IPS-18a (cell line): ENCODE data around the gene CAMK2B.

Experiments
- H3K27ac ChIP-seq: one replicate; pipeline ENCODE4 v1.5.1; 2013; ENCODE audit warnings: low read length
- H3K27me3 ChIP-seq: one replicate; pipeline ENCODE4 v1.6.1; 2013; ENCODE audit warnings: mild to moderate bottlenecking, low read length; ENCODE audit not compliant: control insufficient read depth, insufficient read depth
- H3K36me3 ChIP-seq: one replicate; pipeline ENCODE4 v1.6.1; 2013; ENCODE audit warnings: low read depth, low read length; ENCODE audit not compliant: control insufficient read depth
- H3K4me1 ChIP-seq: one replicate; pipeline ENCODE4 v1.6.1; 2013; ENCODE audit warnings: low read depth, low read length; ENCODE audit not compliant: control insufficient read depth
- H3K4me3 ChIP-seq: one replicate; pipeline ENCODE4 v1.5.1; 2013; ENCODE audit warnings: low read length
- H3K9ac ChIP-seq: one replicate; pipeline ENCODE4 v1.6.1; 2013; ENCODE audit warnings: mild to moderate bottlenecking, low read length, moderate library complexity
- H3K9me3 ChIP-seq: one replicate; pipeline ENCODE4 v1.6.1; 2013; ENCODE audit warnings: low read depth, low read length; ENCODE audit not compliant: control insufficient read depth

CAMK2B gene

DNA sequence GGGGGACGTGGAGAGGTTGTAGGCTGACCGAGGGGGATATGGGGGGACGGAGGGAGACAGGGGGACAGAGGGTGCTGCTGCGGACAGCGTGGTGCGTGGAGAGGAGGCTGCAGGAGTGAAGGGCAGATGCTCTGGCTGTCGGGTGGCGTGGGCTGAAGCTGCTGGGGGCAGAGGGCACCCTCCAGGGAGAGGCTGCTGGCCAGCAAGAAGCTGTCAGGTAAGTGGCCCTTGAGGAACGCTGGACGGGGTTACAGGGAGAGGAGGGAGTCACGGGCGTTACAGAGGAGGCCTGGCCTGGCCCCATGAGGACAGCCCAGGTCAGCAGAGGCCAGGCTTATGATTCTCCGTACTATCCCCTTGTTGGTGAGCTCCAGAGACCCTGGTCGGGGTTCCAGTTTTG lies 97.5 kb downstream of the CAMK2B start:
- no peaks in the 10 kb centered on the region for H3K36me3 ChIP-seq
- no peak overlapping the region for H3K27ac ChIP-seq
- H3K4me3 ChIP-seq: no peak overlapping the region
- no peak overlapping the region for H3K9ac ChIP-seq
- H3K9me3 ChIP-seq: no peaks in the 10 kb centered on the region
- H3K27me3 ChIP-seq: no peaks in the 10 kb centered on the region
- peaks cover 5% of the 10 kb centered on the region for H3K4me1 ChIP-seq

DNA sequence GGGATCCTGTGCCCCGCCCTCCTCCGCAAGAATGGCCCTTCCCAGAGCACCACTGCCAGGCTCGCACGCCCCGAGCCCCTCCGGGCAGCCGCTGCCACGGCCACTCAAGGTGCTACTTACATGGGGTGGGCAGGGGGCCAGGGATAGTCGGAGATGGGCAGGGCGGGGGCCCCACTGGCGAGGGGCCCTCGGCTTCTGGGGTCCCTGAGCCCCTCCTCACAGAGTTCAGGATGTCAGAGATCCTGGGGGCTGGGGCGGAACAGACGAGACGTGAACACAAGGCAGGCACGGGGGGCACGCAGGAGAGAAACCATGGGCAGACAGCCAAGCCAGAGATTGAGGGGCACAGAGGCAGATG lies 99.0 kb downstream of the CAMK2B start:
- no peak overlapping the region for H3K4me3 ChIP-seq
- H3K9me3 ChIP-seq: no peaks in the 10 kb centered on the region
- no peak overlapping the region for H3K9ac ChIP-seq
- H3K27ac ChIP-seq: no peak overlapping the region
- peaks cover 5% of the 10 kb centered on the region for H3K4me1 ChIP-seq
- no peaks in the 10 kb centered on the region for H3K27me3 ChIP-seq
- no peaks in the 10 kb centered on the region for H3K36me3 ChIP-seq

DNA sequence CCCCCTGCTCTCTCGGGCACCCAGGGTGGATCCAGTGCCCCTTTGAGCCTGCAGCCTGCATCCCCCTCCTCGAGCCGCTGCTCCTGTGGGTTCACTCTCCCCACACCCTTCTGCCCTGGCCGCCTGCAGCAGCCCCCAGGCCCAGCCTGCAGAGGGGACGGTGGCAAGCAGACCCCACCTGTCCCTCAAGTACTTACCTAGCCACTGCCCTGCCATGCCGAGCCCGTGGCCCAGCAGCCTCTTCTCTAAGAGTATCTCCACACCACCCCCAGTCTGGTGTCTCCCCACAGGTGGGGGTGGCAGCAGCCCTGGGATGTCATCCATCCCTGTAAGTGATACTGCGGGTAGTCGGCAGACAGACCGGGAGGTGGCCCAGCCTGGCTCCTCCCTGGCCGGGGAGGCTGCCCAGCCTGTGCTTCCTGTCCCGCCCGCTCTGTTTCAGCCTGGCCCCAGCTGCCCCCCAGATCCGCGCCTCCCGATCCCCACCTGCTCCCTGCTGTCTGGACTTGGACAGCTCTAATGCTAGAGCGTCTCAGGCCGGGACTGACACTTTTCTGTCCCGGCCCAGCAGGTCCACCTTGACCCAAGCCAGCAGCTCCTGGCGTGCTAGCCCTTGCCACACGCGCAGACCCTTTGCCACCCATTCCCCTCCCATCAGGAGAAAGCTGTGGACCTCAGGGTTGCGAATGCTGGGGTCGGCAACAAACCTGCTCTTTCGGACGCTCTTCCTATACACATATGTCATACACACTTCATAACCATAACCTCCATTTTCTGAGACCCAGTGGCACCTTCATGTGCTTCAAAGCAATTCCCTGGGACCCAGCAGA lies 99.6 kb downstream of the CAMK2B start:
- Histone ChIP-seq H3K36me3 (no peaks in the 10 kb centered on the region), H3K27me3 (no peaks in the 10 kb centered on the region), H3K9me3 (no peaks in the 10 kb centered on the region), H3K27ac (no peak overlapping the region), H3K4me3 (no peak overlapping the region), H3K9ac (no peak overlapping the region), H3K4me1 (peaks cover 5% of the 10 kb centered on the region)

DNA sequence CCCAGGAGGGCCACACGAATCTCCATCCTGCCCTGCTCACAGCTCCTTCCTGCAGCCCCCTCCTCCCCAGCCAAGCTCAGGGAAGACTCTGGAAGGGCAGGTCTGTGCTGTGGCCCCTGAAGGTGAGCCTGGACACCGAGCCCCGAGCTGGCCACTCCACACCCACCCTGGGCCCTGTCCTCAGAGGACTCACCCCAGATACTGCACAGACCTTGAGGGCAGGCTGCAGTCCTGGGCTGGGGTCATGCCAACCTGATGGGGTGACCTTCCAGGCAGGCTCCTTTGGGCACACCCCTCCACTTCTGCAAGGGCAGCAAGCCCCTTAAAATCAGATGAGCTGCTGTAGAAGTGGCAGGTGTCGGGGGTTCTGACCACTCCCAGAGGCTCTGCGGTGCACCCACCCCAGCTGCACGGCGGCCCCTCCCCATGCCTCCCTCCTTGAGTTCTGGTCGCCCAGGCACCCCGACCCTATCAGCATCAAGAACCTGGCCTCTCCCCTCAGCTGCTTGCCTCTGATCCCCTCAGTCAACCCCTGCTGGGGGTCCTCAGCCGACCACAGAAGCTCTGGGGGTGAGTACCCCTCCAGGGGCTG lies 100.3 kb downstream of the CAMK2B start:
- peaks cover 5% of the 10 kb centered on the region for H3K4me1 ChIP-seq
- no peak overlapping the region for H3K27ac ChIP-seq
- no peaks in the 10 kb centered on the region for H3K27me3 ChIP-seq
- H3K4me3 ChIP-seq: no peak overlapping the region
- no peak overlapping the region for H3K9ac ChIP-seq
- no peaks in the 10 kb centered on the region for H3K36me3 ChIP-seq
- no peaks in the 10 kb centered on the region for H3K9me3 ChIP-seq

DNA sequence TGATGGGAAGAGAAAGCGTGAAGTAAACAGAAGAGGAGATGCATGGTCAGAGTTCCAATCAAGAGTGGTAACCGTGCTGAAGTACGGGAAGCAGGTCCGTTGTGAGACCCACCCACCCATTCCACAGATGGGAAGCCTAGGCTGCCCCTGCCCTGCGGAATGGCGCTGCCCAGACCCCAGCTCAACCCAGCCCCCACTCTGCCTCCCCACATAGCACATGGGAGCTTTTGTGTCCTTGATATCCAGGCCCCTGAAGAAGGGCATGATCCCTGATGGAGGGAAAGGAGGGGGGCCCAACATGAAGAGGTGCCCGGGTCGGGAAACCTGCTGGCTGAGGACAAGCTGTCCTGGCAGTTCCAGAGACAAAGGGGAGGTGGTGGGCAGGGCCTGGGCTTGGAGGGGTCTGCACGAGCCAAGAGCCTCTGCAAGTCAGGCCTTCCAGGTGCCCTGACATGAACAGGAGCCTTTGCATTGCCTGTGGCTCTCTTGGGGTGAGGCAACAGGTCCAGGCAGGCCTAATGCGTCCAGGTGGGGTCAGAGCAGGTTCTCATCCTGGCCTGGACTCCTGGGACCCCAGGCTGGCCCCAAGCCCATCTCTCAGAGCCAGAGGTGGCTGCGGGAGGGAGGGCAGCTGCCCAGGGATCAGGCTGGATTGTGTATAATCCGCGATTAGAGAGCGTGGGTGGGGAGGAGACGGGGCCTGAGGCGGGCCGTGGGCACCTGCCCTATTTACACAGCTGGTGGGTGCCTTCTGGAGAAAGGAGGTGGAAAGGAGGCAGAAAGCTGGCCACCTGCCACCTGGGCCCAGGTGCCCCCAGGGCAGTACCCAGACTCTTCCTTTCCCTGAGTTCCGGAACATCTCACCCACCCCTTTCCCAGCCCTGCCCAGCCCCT lies 101.1 kb downstream of the CAMK2B start:
- H3K4me3 ChIP-seq: no peak overlapping the region
- peaks cover 5% of the 10 kb centered on the region for H3K4me1 ChIP-seq
- H3K9me3 ChIP-seq: no peaks in the 10 kb centered on the region
- no peaks in the 10 kb centered on the region for H3K27me3 ChIP-seq
- H3K36me3 ChIP-seq: no peaks in the 10 kb centered on the region
- no peak overlapping the region for H3K9ac ChIP-seq
- no peak overlapping the region for H3K27ac ChIP-seq

DNA sequence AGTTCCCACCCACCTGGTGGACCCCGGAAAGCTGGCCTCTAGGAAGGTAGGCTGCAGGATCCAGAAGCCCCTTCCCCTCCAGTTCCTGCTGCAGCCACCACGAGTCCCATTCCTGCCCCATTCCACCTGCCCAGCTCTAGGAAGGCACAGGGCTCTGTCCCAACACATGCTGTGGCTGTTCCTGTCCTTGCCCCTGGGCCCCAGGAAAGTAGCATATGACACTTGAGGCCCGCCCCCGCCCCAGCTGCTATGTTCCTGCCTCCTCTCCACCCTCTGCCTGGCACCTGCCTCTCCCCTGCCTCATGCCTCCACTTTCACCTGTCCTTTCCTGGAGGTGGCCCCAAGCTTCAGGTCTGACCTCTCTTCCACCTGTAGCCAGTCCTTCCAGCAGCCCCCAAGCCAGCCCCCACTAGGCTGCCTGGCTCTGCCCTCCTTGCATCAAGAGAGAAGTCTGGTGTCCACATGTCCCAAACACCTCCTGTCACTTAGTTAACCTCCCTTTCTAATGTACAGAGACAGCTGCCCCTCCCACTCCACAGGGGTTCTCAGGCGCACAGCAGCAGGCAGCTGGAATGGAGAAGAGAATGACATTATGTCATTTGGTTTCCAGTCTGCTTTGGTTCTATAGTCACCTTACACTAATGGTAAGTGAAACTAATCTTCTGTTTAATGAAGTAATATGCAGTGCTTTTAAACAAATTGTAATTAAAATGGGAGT lies 101.9 kb downstream of the CAMK2B start:
- no peak overlapping the region for H3K9ac ChIP-seq
- H3K4me3 ChIP-seq: no peak overlapping the region
- no peak overlapping the region for H3K27ac ChIP-seq
- H3K4me1 ChIP-seq: peaks cover 8% of the 10 kb centered on the region
- no peaks in the 10 kb centered on the region for H3K27me3 ChIP-seq
- H3K36me3 ChIP-seq: no peaks in the 10 kb centered on the region
- no peaks in the 10 kb centered on the region for H3K9me3 ChIP-seq

DNA sequence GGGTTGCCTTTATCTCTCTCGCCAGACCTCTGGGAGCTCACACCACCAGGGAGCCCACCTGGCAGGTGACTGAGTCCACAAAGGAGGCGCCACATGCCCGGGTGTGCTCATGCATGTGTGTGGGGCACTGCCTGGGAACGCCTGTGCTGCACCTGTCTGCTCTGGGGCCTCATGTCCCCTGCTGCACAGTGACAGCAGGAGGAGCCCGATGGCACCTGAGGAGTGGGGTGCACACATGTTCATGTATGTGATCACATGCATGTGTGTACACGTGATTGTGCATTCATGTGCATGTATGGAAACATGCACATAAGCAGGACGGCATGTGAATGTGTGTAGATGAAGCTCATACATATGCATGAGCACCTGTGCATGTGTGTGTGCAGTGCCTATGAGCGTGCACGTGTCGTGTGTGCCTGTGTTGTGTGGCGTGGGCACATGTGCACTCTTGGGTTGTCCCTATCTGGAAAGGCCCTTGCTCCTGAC lies 102.6 kb downstream of the CAMK2B start:
- no peaks in the 10 kb centered on the region for H3K9me3 ChIP-seq
- H3K4me1 ChIP-seq: peaks cover 11% of the 10 kb centered on the region
- H3K9ac ChIP-seq: no peak overlapping the region
- no peak overlapping the region for H3K4me3 ChIP-seq
- no peaks in the 10 kb centered on the region for H3K27me3 ChIP-seq
- H3K36me3 ChIP-seq: no peaks in the 10 kb centered on the region
- no peak overlapping the region for H3K27ac ChIP-seq

DNA sequence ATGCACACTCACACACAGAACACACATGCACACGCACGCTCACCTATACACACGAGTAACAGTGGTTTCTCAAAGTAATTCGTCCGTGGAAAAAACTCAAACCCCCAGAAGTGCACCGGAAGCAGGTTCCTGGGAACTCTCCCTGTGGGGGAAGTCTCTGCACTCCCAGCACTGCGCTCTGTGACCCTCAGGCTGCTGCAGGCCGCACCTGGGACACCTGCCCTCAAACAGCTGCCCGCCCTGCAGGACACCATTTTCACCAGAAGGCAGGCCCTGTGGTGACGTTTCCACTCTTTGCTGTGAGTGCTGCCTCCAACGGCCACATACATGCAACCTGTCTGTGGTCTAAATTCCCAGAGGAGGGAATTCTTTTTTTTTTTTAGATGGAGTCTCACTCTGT lies 103.3 kb downstream of the CAMK2B start:
- Histone ChIP-seq H3K9me3 (no peaks in the 10 kb centered on the region), H3K27ac (no peak overlapping the region), H3K4me1 (peaks cover 11% of the 10 kb centered on the region), H3K36me3 (no peaks in the 10 kb centered on the region), H3K9ac (no peak overlapping the region), H3K4me3 (no peak overlapping the region), H3K27me3 (no peaks in the 10 kb centered on the region)

DNA sequence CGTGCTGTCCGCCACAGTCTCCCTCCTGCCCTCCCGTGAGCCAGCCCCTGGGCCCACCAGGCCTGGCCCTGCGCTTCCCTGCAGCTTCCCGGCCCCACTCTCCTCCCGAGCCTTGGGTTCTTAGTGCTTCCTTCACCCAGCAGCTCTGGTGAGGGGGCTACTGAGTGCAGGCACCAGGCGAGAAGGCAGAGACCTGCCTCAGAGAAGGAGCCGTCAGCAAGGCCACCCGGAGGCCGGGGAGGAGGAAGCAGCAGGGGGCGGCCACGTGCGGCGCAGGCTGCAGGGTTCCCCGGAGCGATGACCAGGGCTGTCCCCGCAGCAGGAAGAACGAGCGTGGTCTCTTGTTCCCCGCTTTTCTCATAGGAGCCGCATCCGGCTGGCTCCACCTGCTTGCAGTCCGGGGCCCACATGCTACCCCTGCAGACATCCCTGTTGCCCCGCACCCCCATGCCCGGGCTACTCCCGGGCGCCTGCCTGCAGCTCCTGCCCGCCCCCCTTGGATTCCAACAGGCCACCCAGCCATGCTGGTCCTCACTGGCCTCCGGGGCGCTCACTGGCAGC lies 104.1 kb downstream of the CAMK2B start:
- no peaks in the 10 kb centered on the region for H3K9me3 ChIP-seq
- no peak overlapping the region for H3K4me3 ChIP-seq
- H3K27me3 ChIP-seq: no peaks in the 10 kb centered on the region
- no peaks in the 10 kb centered on the region for H3K36me3 ChIP-seq
- H3K27ac ChIP-seq: no peak overlapping the region
- no peak overlapping the region for H3K9ac ChIP-seq
- peaks cover 11% of the 10 kb centered on the region for H3K4me1 ChIP-seq

DNA sequence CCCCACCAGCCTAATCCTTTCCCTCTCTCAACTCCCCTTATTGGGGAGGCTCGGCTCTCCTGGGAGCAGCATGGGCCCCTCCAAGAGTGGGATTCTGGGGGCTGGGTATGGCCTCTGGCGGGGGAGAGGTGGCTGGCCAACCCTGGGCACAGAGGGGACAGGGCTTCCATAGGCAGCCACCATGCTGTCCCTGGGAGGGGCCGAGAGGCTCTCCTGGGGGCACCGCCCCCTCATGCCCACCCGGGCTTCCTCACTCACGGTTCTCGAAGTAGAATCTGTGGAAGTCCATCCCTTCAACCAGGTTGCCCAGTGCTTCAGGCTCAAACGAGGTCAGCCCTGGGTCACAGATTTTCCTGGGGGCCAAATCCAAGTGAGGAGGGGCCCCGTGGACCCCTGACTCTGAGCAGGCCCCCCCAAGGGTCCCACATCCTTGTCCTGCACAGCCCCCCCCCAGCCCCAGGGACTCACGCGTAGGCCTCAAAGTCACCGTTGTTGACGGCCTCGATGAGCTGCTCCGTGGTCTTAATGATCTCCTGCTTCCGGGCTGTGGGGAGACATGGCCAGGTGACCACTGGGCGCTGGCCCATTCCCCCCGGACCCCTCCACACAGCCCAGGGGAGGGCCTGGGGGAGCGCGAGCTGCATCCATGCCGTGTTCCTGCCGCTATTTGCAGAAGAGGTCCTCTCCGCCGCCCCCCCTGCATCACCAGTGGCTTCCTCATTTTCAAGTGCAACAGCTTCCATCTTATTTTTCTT lies 104.9 kb downstream of the CAMK2B start:
- Histone ChIP-seq H3K9me3 (no peaks in the 10 kb centered on the region), H3K27me3 (no peaks in the 10 kb centered on the region), H3K4me3 (no peak overlapping the region), H3K36me3 (no peaks in the 10 kb centered on the region), H3K9ac (no peak overlapping the region), H3K4me1 (peaks cover 11% of the 10 kb centered on the region), H3K27ac (no peak overlapping the region)
